Tongue (tissue), 2 donors: Measurements from ENCODE around the gene WDR75. TPM values are rescaled to one million over a fixed set of nuclear protein-coding genes. Genes with fewer than 3 reads are reported as not detected.
A peak's percentile ranks its signal among the peaks of the same experiment; 100 is the strongest.
"Not testable (repeated sequence)": the region's sequence is repeated elsewhere in the genome, so short reads cannot be mapped to it uniquely, and the experiment has no call there.

Experiments used
- DNase-seq: peaks from one replicate; pipeline ENCODE4 v3.0.0-alpha.2; 2015
- total RNA-seq: library from RNA; depleted of rRNA; stranded (reverse); fragments of >200 nt; gene quantifications from one replicate; pipeline ENCODE4 v1.2.3, GENCODE V29; 2014

WDR75 gene
- total RNA-seq, 1 donor from 2014 or later: 52.5 TPM

GRCh38 chr2:189441709-189442074, 418 bp downstream of the WDR75 start:
- no peak for DNase-seq

GRCh38 chr2:189442468-189442867, 1.2 kb downstream of the WDR75 start:
- DNase-seq: no peak

GRCh38 chr2:189444322-189444721, 3.0 kb downstream of the WDR75 start:
- DNase-seq: no peak

GRCh38 chr2:189446780-189447179, 5.5 kb downstream of the WDR75 start:
- DNase-seq: no peak

GRCh38 chr2:189454009-189454408, 12.7 kb downstream of the WDR75 start:
- DNase-seq: peak; percentile 70

- no peak for DNase-seq
Measured at GRCh38 chr2:189465076-189465475, 23.8 kb downstream of the WDR75 start.

GRCh38 chr2:189465478-189465877, 24.2 kb downstream of the WDR75 start:
- DNase-seq: no peak

- no peak for DNase-seq
Measured at GRCh38 chr2:189466046-189466445, 24.8 kb downstream of the WDR75 start.

- peak; percentile 44 for DNase-seq
Measured at GRCh38 chr2:189466656-189467055, 25.4 kb downstream of the WDR75 start.

- no peak for DNase-seq
Measured at GRCh38 chr2:189467160-189467559, 25.9 kb downstream of the WDR75 start.

GRCh38 chr2:189467593-189467992, 26.3 kb downstream of the WDR75 start:
- DNase-seq: no peak

GRCh38 chr2:189474526-189474925, 33.3 kb downstream of the WDR75 start:
- no peak for DNase-seq

- no peak for DNase-seq
Measured at GRCh38 chr2:189477756-189478155, 36.5 kb downstream of the WDR75 start.

GRCh38 chr2:189478289-189478688, 37.0 kb downstream of the WDR75 start:
- not testable (repeated sequence) for DNase-seq

- DNase-seq: no peak
Measured at GRCh38 chr2:189481071-189481470, 39.8 kb downstream of the WDR75 start.

- no peak for DNase-seq
Measured at GRCh38 chr2:189483571-189483970, 42.3 kb downstream of the WDR75 start.

GRCh38 chr2:189483980-189484740, 42.9 kb downstream of the WDR75 start:
- no peak for DNase-seq

GRCh38 chr2:189485146-189485545, 43.9 kb downstream of the WDR75 start:
- peak; percentile 32 for DNase-seq

GRCh38 chr2:189486237-189486770, 45.0 kb downstream of the WDR75 start:
- DNase-seq: no peak

GRCh38 chr2:189487283-189488007, 46.2 kb downstream of the WDR75 start:
- no peak for DNase-seq

GRCh38 chr2:189488008-189488310, 46.7 kb downstream of the WDR75 start:
- peak; percentile 75 for DNase-seq

- no peak for DNase-seq
Measured at GRCh38 chr2:189492451-189492850, 51.2 kb downstream of the WDR75 start.

GRCh38 chr2:189498205-189498604, 56.9 kb downstream of the WDR75 start:
- DNase-seq: no peak

- DNase-seq: no peak
Measured at GRCh38 chr2:189499137-189499536, 57.9 kb downstream of the WDR75 start.
